ENCODE measurements around the gene ENDOV.

ENDOV gene

GRCh38 chr17:80470603-80471002 is 55.6 kb downstream of the ENDOV start:
- DNase-seq: no peak

- DNase-seq: no peak
These were observed 57.0 kb downstream of the ENDOV start for GRCh38 chr17:80471922-80472321.

DNA sequence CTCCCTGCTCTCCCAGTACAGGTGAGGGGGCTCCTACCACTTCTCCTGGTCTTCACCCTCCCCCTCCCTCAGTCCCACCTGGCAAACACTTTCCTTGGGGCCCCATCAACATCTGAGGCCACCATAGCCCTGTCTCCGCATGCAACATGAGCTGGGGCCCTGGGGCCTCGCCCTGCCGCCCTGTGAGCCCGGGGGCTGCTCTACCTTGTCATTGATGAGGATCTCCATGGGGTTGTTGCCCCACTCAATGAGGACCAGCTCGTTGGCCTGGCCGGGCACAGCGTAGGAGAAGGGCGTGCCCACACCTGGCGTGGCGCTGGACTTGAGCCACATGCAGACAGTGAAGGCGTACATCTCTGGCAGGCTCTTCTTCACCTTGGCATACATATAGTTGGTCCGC is 58.0 kb downstream of the ENDOV start:
- DNase-seq: no peak

GRCh38 chr17:80473701-80474100 is 58.7 kb downstream of the ENDOV start:
- DNase-seq: no peak

GRCh38 chr17:80474231-80474960 is 59.4 kb downstream of the ENDOV start:
- DNase-seq: no peak

DNA sequence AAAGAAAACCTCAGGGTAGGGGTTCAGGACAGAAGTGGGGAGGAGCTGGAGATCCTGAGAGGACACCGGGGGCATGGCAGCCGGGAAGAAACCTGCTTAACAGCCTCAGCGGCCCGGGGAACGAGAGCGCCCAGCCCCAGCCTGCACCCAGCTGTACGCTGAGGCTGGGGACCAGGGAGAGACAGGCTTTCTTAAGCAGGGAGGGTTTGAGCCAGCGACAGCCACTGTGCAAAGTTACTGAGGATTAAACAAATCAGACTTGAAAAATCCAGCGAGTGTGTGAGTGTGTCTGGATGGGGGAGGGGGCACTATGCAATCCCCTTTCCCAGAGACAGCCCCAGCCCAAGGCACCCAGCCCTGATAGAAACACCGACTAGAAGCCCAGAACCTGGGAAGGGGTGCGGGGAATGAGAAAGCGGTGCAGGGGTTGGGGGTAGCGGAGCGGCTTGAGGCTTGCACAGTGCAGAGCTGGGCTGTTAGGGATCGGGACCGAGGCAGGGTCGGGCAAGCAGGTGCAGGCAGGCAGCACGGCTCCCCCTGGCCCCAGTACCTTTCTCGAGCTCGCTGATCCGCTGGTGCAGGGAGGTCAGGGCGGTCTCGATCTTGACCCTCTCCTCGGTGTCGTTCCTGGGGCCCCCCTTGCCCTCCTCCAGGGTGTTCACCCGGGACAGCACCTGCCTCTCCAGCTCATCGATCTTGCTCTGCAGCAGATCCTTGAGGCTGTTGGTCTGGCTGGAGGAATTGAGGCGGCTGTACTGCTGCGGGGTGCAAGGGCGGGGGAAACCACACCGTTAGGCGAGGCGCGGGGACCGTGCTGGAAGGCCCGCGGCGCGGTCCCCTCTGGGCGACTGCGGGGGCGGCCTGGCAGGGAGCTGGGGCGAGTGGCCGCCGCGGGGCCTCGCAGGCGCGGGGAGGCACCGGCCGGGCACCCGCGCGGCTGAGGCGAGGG is 60.3 kb downstream of the ENDOV start:
- DNase-seq: no peak

DNA sequence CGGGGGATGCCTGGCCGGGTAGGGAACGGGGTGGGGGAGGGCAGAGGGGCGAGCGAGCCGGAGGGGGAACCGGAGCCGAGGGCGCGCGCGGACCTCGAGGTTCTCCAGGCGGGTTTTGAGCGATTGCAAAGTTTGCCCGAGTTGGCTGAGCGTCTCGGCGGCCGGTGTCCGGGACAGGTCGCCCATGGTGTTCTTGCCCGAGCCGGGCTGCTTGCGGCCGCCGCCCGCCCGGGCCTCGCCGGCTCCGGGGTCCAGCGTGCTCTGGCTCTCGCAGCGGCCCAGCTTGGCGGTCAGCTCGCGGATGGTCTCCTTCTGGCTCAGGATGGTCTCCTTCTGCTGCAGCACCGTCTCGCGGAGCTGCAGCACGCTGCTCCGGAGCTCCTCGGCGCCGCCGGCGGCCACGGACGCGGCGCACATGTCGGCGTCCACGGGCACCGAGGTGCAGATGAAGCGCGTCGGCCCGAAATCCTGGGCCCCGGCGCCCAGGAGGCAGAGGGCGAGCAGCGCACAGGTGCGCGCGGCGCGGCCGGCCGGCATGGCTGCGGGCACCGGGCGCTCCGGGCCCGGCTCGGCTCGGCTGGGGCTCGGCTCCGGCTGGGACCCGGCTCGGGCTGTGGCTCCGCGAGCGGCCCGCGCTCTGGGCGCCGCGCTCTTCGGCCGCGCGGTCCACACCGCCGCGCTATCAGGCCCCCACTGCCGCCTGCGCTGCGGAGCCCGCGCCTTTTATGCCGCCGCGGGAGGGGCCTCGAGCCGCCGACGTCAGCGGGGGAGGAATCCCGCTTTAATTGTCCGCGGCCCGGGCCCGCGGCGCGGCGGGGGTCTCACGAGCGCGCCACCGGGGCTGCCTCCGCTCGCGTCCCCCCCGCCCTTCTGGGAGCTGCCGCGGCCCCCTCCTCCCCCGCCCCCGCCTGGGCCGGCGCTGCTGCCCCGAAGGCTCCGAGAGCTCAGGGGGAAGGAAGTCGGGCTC is 61.2 kb downstream of the ENDOV start, which contains the start of gene NPTX1:
NPTX1 (minus strand) TSS at position 698 of the 967 bp plus-strand sequence; CDS start at position 537, 161 bp downstream.
- no peak for DNase-seq

DNA sequence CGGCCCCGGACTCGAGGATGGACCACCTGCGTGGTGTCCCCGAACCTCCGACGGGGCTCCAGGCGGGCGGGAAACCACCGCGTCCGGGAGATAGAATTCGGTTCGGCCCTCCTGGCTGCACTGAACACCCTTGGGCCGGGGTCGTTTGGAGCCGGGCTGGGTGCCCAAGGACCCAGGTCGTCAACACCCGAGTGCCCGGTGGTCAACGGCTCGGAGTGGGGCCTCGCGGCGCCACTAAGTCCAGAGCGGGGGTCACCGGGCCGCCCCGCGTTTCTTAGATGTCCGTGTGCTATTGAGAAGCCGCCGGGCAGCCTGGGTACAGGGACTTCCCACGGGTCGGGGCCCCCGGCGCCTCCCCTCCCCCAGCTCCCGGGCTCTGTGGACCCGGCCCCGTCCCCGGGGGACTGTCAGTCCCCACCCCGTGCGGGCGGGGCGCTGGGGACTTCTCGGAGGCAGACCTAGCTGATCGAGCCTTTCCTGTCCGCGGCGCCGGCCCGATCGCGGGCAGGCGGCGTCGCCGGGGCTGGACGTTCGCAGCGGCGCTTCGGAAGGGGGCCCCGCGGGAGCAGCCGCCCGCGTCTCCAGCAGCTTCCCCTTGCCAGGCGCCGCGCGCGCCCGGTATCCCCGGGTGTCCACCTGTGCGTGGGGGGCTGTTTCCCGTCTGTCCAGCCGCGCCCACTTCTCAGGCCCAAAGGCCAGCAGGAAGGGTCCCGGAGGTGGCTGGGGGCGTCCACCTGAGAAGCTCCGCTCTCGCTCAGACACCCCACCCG is 62.1 kb downstream of the ENDOV start:
- DNase-seq: no peak

GRCh38 chr17:80477647-80478478 is 62.9 kb downstream of the ENDOV start:
- peak; percentile 66 for DNase-seq

- DNase-seq: no peak
These were observed 63.7 kb downstream of the ENDOV start for GRCh38 chr17:80478487-80479245.

GRCh38 chr17:80479246-80479566 is 64.2 kb downstream of the ENDOV start:
- DNase-seq: no peak

GRCh38 chr17:80480248-80480647 is 65.3 kb downstream of the ENDOV start:
- DNase-seq: no peak

DNA sequence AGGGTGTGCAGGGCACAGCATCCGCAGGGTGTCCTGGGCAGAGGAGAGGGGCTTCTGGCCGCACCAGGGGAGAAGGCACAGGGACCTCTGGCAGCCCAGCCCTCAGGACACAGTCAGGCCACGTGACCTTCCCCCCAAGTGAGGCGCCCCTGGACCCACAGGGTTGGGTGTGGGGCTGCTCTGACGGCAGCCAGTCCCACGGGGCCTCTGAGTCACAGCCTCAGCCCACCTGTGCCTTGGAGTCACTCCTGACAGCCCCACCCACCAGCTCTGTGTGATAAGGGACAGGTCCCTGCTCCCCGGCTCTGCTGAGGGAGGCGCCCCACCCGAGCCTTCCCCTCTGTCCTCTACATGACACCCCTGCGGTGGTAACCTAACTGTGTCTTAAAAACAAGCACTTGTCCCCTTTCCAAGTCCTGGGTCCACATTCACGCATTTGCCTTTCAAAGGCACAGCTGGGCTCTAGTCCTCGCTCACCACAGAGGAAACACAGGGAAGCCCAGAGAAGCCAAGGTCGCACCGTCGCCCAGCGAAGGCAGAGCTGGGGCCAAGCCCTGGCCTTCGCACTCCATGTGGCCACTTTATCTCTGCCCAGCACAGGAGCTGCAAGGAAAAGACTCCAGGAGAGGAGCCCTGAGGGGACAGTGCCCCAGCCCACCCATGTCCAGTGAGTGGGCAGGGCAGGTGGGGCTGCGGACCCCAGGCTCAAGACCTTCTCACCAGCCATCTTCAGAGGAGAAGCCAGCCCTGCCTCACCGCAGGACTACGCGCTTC is 66.5 kb downstream of the ENDOV start:
- DNase-seq: no peak

GRCh38 chr17:80482058-80482318 is 67.0 kb downstream of the ENDOV start:
- no peak for DNase-seq

DNA sequence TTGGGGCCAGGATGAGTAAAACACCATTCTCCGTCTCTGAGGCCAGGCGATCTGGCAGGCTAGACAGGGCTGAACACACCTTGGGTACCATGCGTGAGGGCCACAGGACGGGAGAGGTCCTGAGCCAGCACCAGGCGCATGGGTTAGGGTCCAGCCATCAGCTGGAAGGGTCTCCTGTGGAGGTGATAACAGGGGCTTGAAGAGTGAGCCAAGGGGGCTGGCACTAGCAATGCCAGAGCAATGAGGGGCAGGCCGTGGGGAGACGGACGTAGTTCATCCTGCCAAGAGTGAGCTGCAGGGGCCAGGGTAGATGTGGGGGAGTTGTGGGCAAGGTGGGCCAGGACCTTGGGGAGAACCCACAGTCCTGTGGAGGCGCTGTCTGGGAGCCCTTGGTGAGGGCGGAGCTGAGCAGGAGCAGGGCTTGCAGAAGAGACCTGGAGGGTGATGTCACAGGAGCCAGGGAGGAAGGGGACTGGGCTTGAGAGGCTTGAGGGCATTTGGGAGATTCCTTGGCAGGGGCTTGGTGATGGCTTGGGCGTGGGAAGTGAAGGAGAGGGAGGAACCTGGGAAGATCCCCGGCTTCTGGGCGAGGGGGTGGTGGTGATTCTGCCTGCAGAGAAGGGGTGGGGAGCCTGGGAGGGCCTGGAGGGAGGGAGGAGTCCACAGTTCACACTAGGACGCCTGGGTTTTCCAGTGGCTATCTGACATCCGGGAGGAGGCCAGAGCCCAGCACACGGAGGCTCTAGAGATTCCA is 67.8 kb downstream of the ENDOV start:
- no peak for DNase-seq

GRCh38 chr17:80485846-80486245 is 70.9 kb downstream of the ENDOV start:
- no peak for DNase-seq

DNA sequence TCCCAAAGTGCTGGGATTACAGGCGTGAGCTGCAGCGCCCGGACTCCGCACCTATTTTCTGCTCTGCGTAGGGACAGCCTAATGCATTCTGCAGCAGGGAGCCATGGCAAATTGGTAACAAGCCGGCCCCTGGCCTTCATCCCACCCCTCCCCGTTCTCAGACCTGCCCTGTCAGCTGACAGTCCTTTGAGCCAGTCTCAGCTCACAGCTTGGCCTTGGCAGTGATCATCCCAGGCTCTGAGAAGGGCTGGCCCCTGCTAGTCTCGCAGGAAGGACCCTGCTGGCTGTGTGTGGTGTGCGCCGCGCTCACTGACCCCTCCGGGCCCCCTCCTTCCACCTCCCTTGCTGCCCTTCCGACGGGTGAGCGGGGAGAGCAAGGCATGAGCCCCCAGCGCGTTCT is 71.7 kb downstream of the ENDOV start:
- DNase-seq: no peak

DNA sequence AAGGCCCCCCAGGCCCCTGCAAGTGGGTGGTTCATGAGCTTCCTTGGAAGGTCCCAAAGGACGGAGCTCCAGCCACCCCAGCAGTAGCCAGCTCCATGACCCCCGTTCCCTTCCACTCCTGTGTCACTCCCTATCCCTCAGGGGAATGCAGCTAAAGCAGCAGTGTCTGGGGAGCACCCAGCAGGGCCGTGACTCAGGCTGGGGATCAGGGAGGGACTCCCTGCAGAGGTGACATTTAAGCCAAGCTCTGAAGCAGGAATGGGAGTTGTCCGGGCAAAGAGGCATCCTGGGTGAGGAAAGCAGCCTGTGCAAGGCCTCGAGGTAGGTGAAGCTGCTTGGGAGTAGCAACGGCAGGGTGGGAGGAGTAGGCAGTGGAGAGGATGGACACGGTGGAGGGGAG is 72.5 kb downstream of the ENDOV start:
- DNase-seq: no peak
